Liver (tissue), 9 donors: ENCODE results near the gene RCAN3. TPM values are rescaled to one million over a fixed set of nuclear protein-coding genes. Genes with fewer than 3 reads are reported as not detected.

Experiments
- DNase-seq: peaks from one replicate; pipeline ENCODE4 v3.0.0-alpha.2; 2017; ENCODE audit warnings: low spot score
- H3K27ac ChIP-seq, 2 donors: one replicate each; pipeline ENCODE4 v1.7.0; 2013; ENCODE audit warnings: inconsistent platforms in 2 of 2, low read length in 2 of 2, control low read depth in 1 of 2, low read depth in 1 of 2, mild to moderate bottlenecking in 1 of 2
- H3K27me3 ChIP-seq, 4 donors: one replicate each; pipeline versions ENCODE4 v1.6.1 to v1.7.0; 2013; ENCODE audit warnings: low read length in 3 of 4, inconsistent platforms in 1 of 4, mild to moderate bottlenecking in 1 of 4, moderate library complexity in 1 of 4; ENCODE audit not compliant: control insufficient read depth in 4 of 4, insufficient read depth in 4 of 4
- H3K36me3 ChIP-seq, 4 donors: one replicate each; pipeline versions ENCODE4 v1.6.1 to v1.7.0; 2013; ENCODE audit warnings: low read length in 3 of 4, mild to moderate bottlenecking in 3 of 4, low read depth in 1 of 4, moderate library complexity in 1 of 4; ENCODE audit not compliant: control insufficient read depth in 4 of 4, insufficient read depth in 3 of 4
- H3K4me1 ChIP-seq, 4 donors: one replicate each; pipeline versions ENCODE4 v1.6.1 to v1.7.0; 2013; ENCODE audit warnings: low read length in 3 of 4, mild to moderate bottlenecking in 3 of 4, moderate library complexity in 1 of 4; ENCODE audit not compliant: control insufficient read depth in 4 of 4, insufficient read depth in 4 of 4
- H3K4me3 ChIP-seq, 3 donors: one replicate each; pipeline versions ENCODE4 v1.6.1 to v1.7.0; 2013; ENCODE audit warnings: low read length in 3 of 3, control low read depth in 1 of 3, low read depth in 1 of 3, mild to moderate bottlenecking in 1 of 3
- H3K9ac ChIP-seq, 2 donors: one replicate each; pipeline ENCODE4 v1.7.0; 2013; ENCODE audit warnings: low read length in 2 of 2, mild to moderate bottlenecking in 2 of 2, moderate library complexity in 2 of 2, control low read depth in 1 of 2, low read depth in 1 of 2
- H3K9me3 ChIP-seq, 4 donors: one replicate each; pipeline versions ENCODE4 v1.6.1 to v1.7.0; 2013; ENCODE audit warnings: low read length in 3 of 4; ENCODE audit not compliant: control insufficient read depth in 4 of 4
- EGR1 ChIP-seq, 2 donors: IDR thresholded peaks; 2 replicates each; pipeline ENCODE4 v1.6.1; 2016 to 2018; ENCODE audit warnings: antibody characterized with exemption in 2 of 2, low read depth in 2 of 2
- FOXA1 ChIP-seq: IDR thresholded peaks from 2 replicates; pipeline ENCODE4 v1.6.1; 2016; ENCODE audit warnings: antibody characterized with exemption
- FOXA2 ChIP-seq: IDR thresholded peaks from 2 replicates; pipeline ENCODE4 v1.6.1; 2016; ENCODE audit warnings: antibody characterized with exemption
- GABPA ChIP-seq, 2 donors: IDR thresholded peaks in 1 of 2; conservative IDR thresholded peaks in 1 of 2; 2 replicates each; pipeline ENCODE4 v1.6.1; 2016; ENCODE audit warnings: antibody characterized with exemption in 2 of 2, mild to moderate bottlenecking in 1 of 2, moderate library complexity in 1 of 2
- HNF4A ChIP-seq, 2 donors: conservative IDR thresholded peaks; 2 replicates each; pipeline ENCODE4 v1.6.1; 2016; ENCODE audit warnings: antibody characterized with exemption in 2 of 2, mild to moderate bottlenecking in 2 of 2
- HNF4G ChIP-seq: IDR thresholded peaks from 2 replicates; pipeline ENCODE4 v1.6.1; 2016; ENCODE audit warnings: antibody characterized with exemption
- JUND ChIP-seq, 2 donors: IDR thresholded peaks; 2 replicates each; pipeline ENCODE4 v1.6.1; 2016; ENCODE audit warnings: antibody characterized with exemption in 2 of 2
- NR2F2 ChIP-seq: IDR thresholded peaks from 2 replicates; pipeline ENCODE4 v1.6.1; 2016; ENCODE audit warnings: antibody characterized with exemption
- RAD21 ChIP-seq, 2 donors: IDR thresholded peaks; 2 replicates each; pipeline ENCODE4 v1.6.1; 2016; ENCODE audit warnings: antibody characterized with exemption in 2 of 2, mild to moderate bottlenecking in 2 of 2
- REST ChIP-seq: IDR thresholded peaks from 2 replicates; pipeline ENCODE4 v1.6.1; 2016; ENCODE audit warnings: antibody characterized with exemption, mild to moderate bottlenecking
- RXRA ChIP-seq, 2 donors: IDR thresholded peaks; 2 replicates each; pipeline ENCODE4 v1.6.1; 2017 to 2018; ENCODE audit warnings: antibody characterized with exemption in 2 of 2, mild to moderate bottlenecking in 1 of 2
- SP1 ChIP-seq: IDR thresholded peaks from 2 replicates; pipeline ENCODE4 v1.6.1; 2018; ENCODE audit warnings: antibody characterized with exemption, mild to moderate bottlenecking
- TAF1 ChIP-seq: conservative IDR thresholded peaks from 2 replicates; pipeline ENCODE4 v1.6.1; 2016; ENCODE audit warnings: antibody characterized with exemption, mild to moderate bottlenecking
- YY1 ChIP-seq: IDR thresholded peaks from 2 replicates; pipeline ENCODE4 v1.6.1; 2016; ENCODE audit warnings: antibody characterized with exemption, mild to moderate bottlenecking
- WGBS: extraction: QIAGEN DNeasy Blood & Tissue Kit; methylation state at CpG from one replicate; pipeline ENCODE4 v1.1.7; 2013; 5-methylcytosine and 5-hydroxymethylcytosine counted together
- polyA plus RNA-seq, 2 donors: library from polyadenylated mRNA; stranded (reverse) in 1 of 2; unstranded in 1 of 2; fragments of 200-250 nt in 1 of 2; fragments of >200 nt in 1 of 2; fragmentation: Nextera tagmentation in 1 of 2; extraction: Ambion mirVana in 1 of 2; gene quantifications; one replicate each; pipeline versions ENCODE4 v1.2.1 to v1.2.3, GENCODE V29; 2013 to 2015
- total RNA-seq, 2 donors: library from RNA; depleted of rRNA; stranded (reverse); fragments of >200 nt; gene quantifications; one replicate each; pipeline ENCODE4 v1.2.3, GENCODE V29; 2014
- TF ChIP-seq, protein P1 (sequence below): fragments of 150-350 bp; IDR thresholded peaks from 2 replicates; pipeline ENCODE4 v1.5.1; 2017; ENCODE audit warnings: improper control_type of control experiment, low read depth, low read length; ENCODE audit not compliant: missing input control
- TF ChIP-seq, protein P2 (sequence below): IDR thresholded peaks from 2 replicates; pipeline ENCODE4 v1.6.1; 2016; ENCODE audit warnings: antibody characterized with exemption
- TF ChIP-seq, protein P3 (sequence below): IDR thresholded peaks from 2 replicates; pipeline ENCODE4 v1.6.1; 2016; ENCODE audit warnings: antibody characterized with exemption
- TF ChIP-seq, protein P4 (sequence below): IDR thresholded peaks from 2 replicates; pipeline ENCODE4 v1.6.1; 2016; ENCODE audit warnings: antibody characterized with exemption
- donor health status: healthy.
- donor health status: healthy.
- donor health status: healthy.
- donor health status: healthy.
- donor health status: healthy.

The RCAN3 gene
- total and polyA plus RNA-seq, 4 donors, result 0.97 to 3.1 (median 1.2) TPM

DNA sequence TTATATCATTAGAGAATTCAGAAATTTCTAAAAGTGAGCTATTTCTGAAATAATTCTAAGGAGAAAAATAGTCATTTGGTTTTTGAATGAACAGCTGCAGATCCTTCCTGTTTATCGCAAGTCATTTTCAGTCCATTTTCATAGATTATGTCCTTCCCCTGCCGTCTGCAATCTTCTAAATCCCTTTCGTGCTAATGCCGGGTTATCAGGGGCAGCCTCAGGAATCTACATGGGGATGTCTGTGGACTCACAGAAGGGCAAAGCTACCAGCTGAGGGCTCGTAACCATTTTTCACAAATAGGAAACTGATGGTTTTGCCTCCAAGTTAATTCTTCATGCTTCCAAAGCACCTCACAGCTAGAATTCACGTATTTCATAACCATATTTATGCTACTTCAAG lies 23.0 kb downstream of the RCAN3 start:
- Histone ChIP-seq H3K4me1 (no peaks in the 10 kb centered on the region), H3K27ac (no peak overlapping the region), H3K27me3 (no peaks in the 10 kb centered on the region), H3K9me3 (no peaks in the 10 kb centered on the region), H3K4me3 (no peak overlapping the region), H3K9ac (no peak overlapping the region), H3K36me3 (no peaks in the 10 kb centered on the region)
- DNase-seq, result no peak
- TF ChIP-seq HNF4G (no peak), SP1 (no peak), FOXA1 (no peak), RAD21 (IDR thresholded peaks at IDR 0.05) (no peak), FOXA2 (no peak), RXRA (IDR thresholded peaks at IDR 0.05) (no peak), REST (no peak), GABPA (IDR thresholded peaks at IDR 0.05 in 1 of 2, conservative IDR thresholded peaks at IDR 0.05 in 1 of 2) (no peak), YY1 (no peak), EGR1 (IDR thresholded peaks at IDR 0.05; ENCODE audit: low read depth in 2 of 2) (no peak), NR2F2 (no peak), TAF1 (no peak), JUND (IDR thresholded peaks at IDR 0.05) (no peak), HNF4A (conservative IDR thresholded peaks at IDR 0.05) (no peak)
- TF ChIP-seq, protein P1, sequence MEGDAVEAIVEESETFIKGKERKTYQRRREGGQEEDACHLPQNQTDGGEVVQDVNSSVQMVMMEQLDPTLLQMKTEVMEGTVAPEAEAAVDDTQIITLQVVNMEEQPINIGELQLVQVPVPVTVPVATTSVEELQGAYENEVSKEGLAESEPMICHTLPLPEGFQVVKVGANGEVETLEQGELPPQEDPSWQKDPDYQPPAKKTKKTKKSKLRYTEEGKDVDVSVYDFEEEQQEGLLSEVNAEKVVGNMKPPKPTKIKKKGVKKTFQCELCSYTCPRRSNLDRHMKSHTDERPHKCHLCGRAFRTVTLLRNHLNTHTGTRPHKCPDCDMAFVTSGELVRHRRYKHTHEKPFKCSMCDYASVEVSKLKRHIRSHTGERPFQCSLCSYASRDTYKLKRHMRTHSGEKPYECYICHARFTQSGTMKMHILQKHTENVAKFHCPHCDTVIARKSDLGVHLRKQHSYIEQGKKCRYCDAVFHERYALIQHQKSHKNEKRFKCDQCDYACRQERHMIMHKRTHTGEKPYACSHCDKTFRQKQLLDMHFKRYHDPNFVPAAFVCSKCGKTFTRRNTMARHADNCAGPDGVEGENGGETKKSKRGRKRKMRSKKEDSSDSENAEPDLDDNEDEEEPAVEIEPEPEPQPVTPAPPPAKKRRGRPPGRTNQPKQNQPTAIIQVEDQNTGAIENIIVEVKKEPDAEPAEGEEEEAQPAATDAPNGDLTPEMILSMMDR, result no peak
- TF ChIP-seq, protein P2, sequence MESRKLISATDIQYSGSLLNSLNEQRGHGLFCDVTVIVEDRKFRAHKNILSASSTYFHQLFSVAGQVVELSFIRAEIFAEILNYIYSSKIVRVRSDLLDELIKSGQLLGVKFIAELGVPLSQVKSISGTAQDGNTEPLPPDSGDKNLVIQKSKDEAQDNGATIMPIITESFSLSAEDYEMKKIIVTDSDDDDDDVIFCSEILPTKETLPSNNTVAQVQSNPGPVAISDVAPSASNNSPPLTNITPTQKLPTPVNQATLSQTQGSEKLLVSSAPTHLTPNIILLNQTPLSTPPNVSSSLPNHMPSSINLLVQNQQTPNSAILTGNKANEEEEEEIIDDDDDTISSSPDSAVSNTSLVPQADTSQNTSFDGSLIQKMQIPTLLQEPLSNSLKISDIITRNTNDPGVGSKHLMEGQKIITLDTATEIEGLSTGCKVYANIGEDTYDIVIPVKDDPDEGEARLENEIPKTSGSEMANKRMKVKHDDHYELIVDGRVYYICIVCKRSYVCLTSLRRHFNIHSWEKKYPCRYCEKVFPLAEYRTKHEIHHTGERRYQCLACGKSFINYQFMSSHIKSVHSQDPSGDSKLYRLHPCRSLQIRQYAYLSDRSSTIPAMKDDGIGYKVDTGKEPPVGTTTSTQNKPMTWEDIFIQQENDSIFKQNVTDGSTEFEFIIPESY, result no peak
- TF ChIP-seq, protein P3, sequence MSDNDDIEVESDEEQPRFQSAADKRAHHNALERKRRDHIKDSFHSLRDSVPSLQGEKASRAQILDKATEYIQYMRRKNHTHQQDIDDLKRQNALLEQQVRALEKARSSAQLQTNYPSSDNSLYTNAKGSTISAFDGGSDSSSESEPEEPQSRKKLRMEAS, result no peak
- TF ChIP-seq, protein P4, sequence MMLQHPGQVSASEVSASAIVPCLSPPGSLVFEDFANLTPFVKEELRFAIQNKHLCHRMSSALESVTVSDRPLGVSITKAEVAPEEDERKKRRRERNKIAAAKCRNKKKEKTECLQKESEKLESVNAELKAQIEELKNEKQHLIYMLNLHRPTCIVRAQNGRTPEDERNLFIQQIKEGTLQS, result no peak
- 83% methylated on average over 6 of the region's 6 CpGs for WGBS
